Nephron (organoid): ENCODE measurements around the gene USF3.
A peak's percentile ranks its signal among the peaks of the same experiment; 100 is the strongest.

ENCODE experiments used
- H3K27ac Mint-ChIP-seq, 3 experiments: 2 replicates each; pipeline ENCODE4 v1.8.0; 2020; ENCODE audit warnings: mixed read lengths in 3 of 3, mild to moderate bottlenecking in 2 of 3, moderate library complexity in 1 of 3
- H3K27me3 Mint-ChIP-seq: 2 replicates; pipeline ENCODE4 v1.8.0; 2021; ENCODE audit warnings: low read depth, mild to moderate bottlenecking, moderate library complexity, mixed read lengths
- H3K36me3 Mint-ChIP-seq: 2 replicates; pipeline ENCODE4 v1.8.0; 2020; ENCODE audit warnings: low read depth, mixed read lengths
- H3K4me1 Mint-ChIP-seq: 2 replicates; pipeline ENCODE4 v1.8.0; 2020; ENCODE audit warnings: mixed read lengths
- H3K4me3 Mint-ChIP-seq, 3 experiments: 2 replicates each; pipeline ENCODE4 v1.8.0; 2020; ENCODE audit warnings: mild to moderate bottlenecking in 3 of 3, mixed read lengths in 3 of 3, moderate library complexity in 2 of 3
- H3K9me3 Mint-ChIP-seq: 2 replicates; pipeline ENCODE4 v1.8.0; 2020; ENCODE audit warnings: mixed read lengths
- TF ChIP-seq, protein P1 (sequence below), 3 experiments: fragments of 200-600 bp; sonication (generic); IDR thresholded peaks; one replicate each; pipeline ENCODE4 v1.5.0; 2021; ENCODE audit warnings: antibody characterized with exemption in 3 of 3; ENCODE audit not compliant: unreplicated experiment in 3 of 3

USF3 gene

GRCh38 chr3:113615976-113616375 lies 80.5 kb downstream of the USF3 start:
- H3K4me3 Mint-ChIP-seq = no peak overlapping the region
- H3K36me3 Mint-ChIP-seq = no peaks in the 10 kb centered on the region
- H3K27me3 Mint-ChIP-seq = no peaks in the 10 kb centered on the region
- no peaks in the 10 kb centered on the region for H3K9me3 Mint-ChIP-seq
- peak overlapping the region in 1 of 3 experiments; percentile 71 for H3K27ac Mint-ChIP-seq
- TF ChIP-seq, protein P1, sequence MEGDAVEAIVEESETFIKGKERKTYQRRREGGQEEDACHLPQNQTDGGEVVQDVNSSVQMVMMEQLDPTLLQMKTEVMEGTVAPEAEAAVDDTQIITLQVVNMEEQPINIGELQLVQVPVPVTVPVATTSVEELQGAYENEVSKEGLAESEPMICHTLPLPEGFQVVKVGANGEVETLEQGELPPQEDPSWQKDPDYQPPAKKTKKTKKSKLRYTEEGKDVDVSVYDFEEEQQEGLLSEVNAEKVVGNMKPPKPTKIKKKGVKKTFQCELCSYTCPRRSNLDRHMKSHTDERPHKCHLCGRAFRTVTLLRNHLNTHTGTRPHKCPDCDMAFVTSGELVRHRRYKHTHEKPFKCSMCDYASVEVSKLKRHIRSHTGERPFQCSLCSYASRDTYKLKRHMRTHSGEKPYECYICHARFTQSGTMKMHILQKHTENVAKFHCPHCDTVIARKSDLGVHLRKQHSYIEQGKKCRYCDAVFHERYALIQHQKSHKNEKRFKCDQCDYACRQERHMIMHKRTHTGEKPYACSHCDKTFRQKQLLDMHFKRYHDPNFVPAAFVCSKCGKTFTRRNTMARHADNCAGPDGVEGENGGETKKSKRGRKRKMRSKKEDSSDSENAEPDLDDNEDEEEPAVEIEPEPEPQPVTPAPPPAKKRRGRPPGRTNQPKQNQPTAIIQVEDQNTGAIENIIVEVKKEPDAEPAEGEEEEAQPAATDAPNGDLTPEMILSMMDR (IDR thresholded peaks at IDR 0.05; ENCODE audit: unreplicated experiment in 3 of 3) = no peak
- peaks cover 9% of the 10 kb centered on the region for H3K4me1 Mint-ChIP-seq

- TF ChIP-seq, protein P1 (IDR thresholded peaks at IDR 0.05; ENCODE audit: unreplicated experiment in 3 of 3) = no peak
- Mint-ChIP-seq H3K4me3 (no peak overlapping the region), H3K27ac (no peak overlapping the region), H3K27me3 (no peaks in the 10 kb centered on the region), H3K36me3 (no peaks in the 10 kb centered on the region), H3K4me1 (peaks cover 9% of the 10 kb centered on the region), H3K9me3 (no peaks in the 10 kb centered on the region)
Measured at GRCh38 chr3:113614402-113614801, 82.0 kb downstream of the USF3 start.

GRCh38 chr3:113607219-113607596 lies 89.2 kb downstream of the USF3 start:
- Mint-ChIP-seq H3K9me3 (no peaks in the 10 kb centered on the region), H3K27me3 (peaks cover 4% of the 10 kb centered on the region), H3K27ac (no peak overlapping the region), H3K4me1 (peaks cover 2% of the 10 kb centered on the region), H3K36me3 (no peaks in the 10 kb centered on the region), H3K4me3 (no peak overlapping the region)
- TF ChIP-seq, protein P1 (IDR thresholded peaks at IDR 0.05; ENCODE audit: unreplicated experiment in 3 of 3) = no peak

- Mint-ChIP-seq H3K4me3 (no peak overlapping the region), H3K36me3 (no peaks in the 10 kb centered on the region), H3K27ac (no peak overlapping the region), H3K4me1 (peaks cover 7% of the 10 kb centered on the region), H3K27me3 (peaks cover 4% of the 10 kb centered on the region), H3K9me3 (no peaks in the 10 kb centered on the region)
- TF ChIP-seq, protein P1 (IDR thresholded peaks at IDR 0.05; ENCODE audit: unreplicated experiment in 3 of 3) = no peak
Measured at GRCh38 chr3:113606539-113607218, 89.8 kb downstream of the USF3 start.

GRCh38 chr3:113602836-113603235 lies 93.6 kb downstream of the USF3 start:
- no peak overlapping the region for H3K27ac Mint-ChIP-seq
- no peaks in the 10 kb centered on the region for H3K9me3 Mint-ChIP-seq
- no peaks in the 10 kb centered on the region for H3K36me3 Mint-ChIP-seq
- H3K4me3 Mint-ChIP-seq = no peak overlapping the region
- H3K4me1 Mint-ChIP-seq = peaks cover 21% of the 10 kb centered on the region
- H3K27me3 Mint-ChIP-seq = no peaks in the 10 kb centered on the region
- TF ChIP-seq, protein P1 (IDR thresholded peaks at IDR 0.05; ENCODE audit: unreplicated experiment in 3 of 3) = no peak

- no peaks in the 10 kb centered on the region for H3K9me3 Mint-ChIP-seq
Measured at GRCh38 chr3:113602256-113602655, 94.2 kb downstream of the USF3 start.

More at GRCh38 chr3:113602256-113602655, 94.2 kb downstream of the USF3 start:
- TF ChIP-seq, protein P1 (IDR thresholded peaks at IDR 0.05; ENCODE audit: unreplicated experiment in 3 of 3) = no peak
- no peaks in the 10 kb centered on the region for H3K36me3 Mint-ChIP-seq
- no peak overlapping the region for H3K27ac Mint-ChIP-seq
- no peak overlapping the region for H3K4me3 Mint-ChIP-seq
- peaks cover 21% of the 10 kb centered on the region for H3K4me1 Mint-ChIP-seq
- no peaks in the 10 kb centered on the region for H3K27me3 Mint-ChIP-seq
